ENCODE data around the gene RIN3.

Gene RIN3

GRCh38 chr14:92714739-92715307 lies 201.2 kb downstream of the RIN3 start:
- DNase-seq (ENCODE audit: low spot score): peak; percentile 57

- no peak for DNase-seq (ENCODE audit: low spot score)
These were observed 202.6 kb downstream of the RIN3 start for GRCh38 chr14:92716131-92716530.

GRCh38 chr14:92717571-92718042 lies 204.0 kb downstream of the RIN3 start:
- DNase-seq (ENCODE audit: low spot score): no peak

- no peak for DNase-seq (ENCODE audit: low spot score)
These were observed 205.1 kb downstream of the RIN3 start for GRCh38 chr14:92718664-92719063.

GRCh38 chr14:92719421-92719820 lies 205.8 kb downstream of the RIN3 start:
- no peak for DNase-seq (ENCODE audit: low spot score)

- no peak for DNase-seq (ENCODE audit: low spot score)
These were observed 206.3 kb downstream of the RIN3 start for GRCh38 chr14:92719890-92720323.

GRCh38 chr14:92724516-92725340 lies 211.1 kb downstream of the RIN3 start:
- no peak for DNase-seq (ENCODE audit: low spot score)

GRCh38 chr14:92726135-92726932 lies 212.8 kb downstream of the RIN3 start:
- peak; percentile 87 for DNase-seq (ENCODE audit: low spot score)

- no peak for DNase-seq (ENCODE audit: low spot score)
These were observed 213.3 kb downstream of the RIN3 start for GRCh38 chr14:92726933-92727262.

GRCh38 chr14:92728759-92729364 lies 215.3 kb downstream of the RIN3 start:
- no peak for DNase-seq (ENCODE audit: low spot score)

GRCh38 chr14:92729634-92730358 lies 216.2 kb downstream of the RIN3 start:
- DNase-seq (ENCODE audit: low spot score): no peak

- DNase-seq (ENCODE audit: low spot score): no peak
These were observed 218.1 kb downstream of the RIN3 start for GRCh38 chr14:92731622-92732115.

- DNase-seq (ENCODE audit: low spot score): no peak
These were observed 219.4 kb downstream of the RIN3 start for GRCh38 chr14:92733007-92733406.

- DNase-seq (ENCODE audit: low spot score): no peak
These were observed 221.0 kb downstream of the RIN3 start for GRCh38 chr14:92734618-92735017.

GRCh38 chr14:92735344-92735743 lies 221.8 kb downstream of the RIN3 start:
- DNase-seq (ENCODE audit: low spot score): no peak

- no peak for DNase-seq (ENCODE audit: low spot score)
These were observed 223.6 kb downstream of the RIN3 start for GRCh38 chr14:92737206-92737605.

GRCh38 chr14:92737619-92738188 lies 224.1 kb downstream of the RIN3 start:
- DNase-seq (ENCODE audit: low spot score): no peak
